Measurements from ENCODE around the gene LIM2. TPM values are rescaled to one million over a fixed set of nuclear protein-coding genes. Genes with fewer than 3 reads are reported as not detected.

LIM2 gene
- total and polyA plus RNA-seq, 2 of the 4 experiments (the other 2 are of a cell fraction), result not detected

GRCh38 chr19:51377422-51377821 is 10.4 kb downstream of the LIM2 start:
- H3K14ac ChIP-seq (replicated peaks; ENCODE audit: low read depth, low read length), result no peak overlapping the region
- dilution Hi-C loops (cut with HindIII; ENCODE audit: low sequenced_read_pairs, unreplicated experiment), result no loop called here
- H3K18ac ChIP-seq (ENCODE audit: low read depth, low read length), result no peak overlapping the region
- no peak overlapping the region for H2AK9ac ChIP-seq (replicated peaks; ENCODE audit: low read depth, low read length, poor library complexity)
- BruUV-seq (replicated peaks), result no TSS peak
- H3K9ac ChIP-seq (ENCODE audit: low read depth, low read length), result no peak overlapping the region
- DNase-seq, result no peak
- no peak overlapping the region for H3K56ac ChIP-seq (ENCODE audit: extremely low read depth, insufficient read depth, low read length)
- H3K79me1 ChIP-seq (ENCODE audit: low read depth in 1 of 2, low read length in 2 of 2), result no peaks in the 10 kb centered on the region
- in situ Hi-C loops (cut with MboI; ENCODE audit: low sequenced_read_pairs), result no loop called here
- H4K8ac ChIP-seq (ENCODE audit: low read depth in 2 of 2, low read length in 2 of 2), result no peak overlapping the region
- ChIA-PET CTCF (no interaction called here), POLR2A (ENCODE audit: unreplicated experiment) (no interaction called here)
- H3K4me3 ChIP-seq (ENCODE audit: insufficient read depth, low read depth, low read length), result no peak overlapping the region
- H3K27me3 ChIP-seq (ENCODE audit: control insufficient read depth, insufficient read depth, low read length), result peaks cover 2% of the 10 kb centered on the region; the same call in 1 of the 2 replicates
- no peaks in the 10 kb centered on the region for H3K4me1 ChIP-seq (ENCODE audit: control insufficient read depth, insufficient read depth, low read length)
- no peak overlapping the region for H2AFZ ChIP-seq (replicated peaks; ENCODE audit: low read length, poor library complexity)
- H4K5ac ChIP-seq (ENCODE audit: low read depth, low read length), result no peak overlapping the region
- H2BK120ac ChIP-seq (ENCODE audit: low read depth, low read length), result no peak overlapping the region
- H3K36me3 ChIP-seq (ENCODE audit: control insufficient read depth, insufficient read depth, low read length), result no peaks in the 10 kb centered on the region
- no peak overlapping the region for H2AK5ac ChIP-seq (ENCODE audit: low read depth, low read length)
- no peak overlapping the region for H2BK5ac ChIP-seq (ENCODE audit: low read depth, low read length, poor library complexity, severe bottlenecking)
- no peaks in the 10 kb centered on the region for H3K9me1 ChIP-seq (ENCODE audit: insufficient read depth, low read length)
- H3K9me3 ChIP-seq (ENCODE audit: control insufficient read depth, insufficient read depth, low read length), result no peaks in the 10 kb centered on the region
- no peak for ATAC-seq (ENCODE audit: low read depth)
- H4K91ac ChIP-seq (ENCODE audit: insufficient read depth, low read depth, low read length), result no peak overlapping the region
- no CpG with 5 or more reads among the region's 2 CpGs for WGBS, 2 experiments (ENCODE audit: extremely low coverage in 2 of 2, insufficient read length in 1 of 2)
- H2BK20ac ChIP-seq (ENCODE audit: low read depth, low read length), result no peak overlapping the region
- intact Hi-C loops (cut with micrococcal nuclease), result no loop called here
- no peaks in the 10 kb centered on the region for H4K20me1 ChIP-seq (ENCODE audit: insufficient read depth, low read length)
- H3K27ac ChIP-seq (ENCODE audit: insufficient read depth, low read length), result no peak overlapping the region
- TF ChIP-seq SMC3 (IDR thresholded peaks at IDR 0.05; ENCODE audit: low read depth, low read length) (no peak), RAD21 (IDR thresholded peaks at IDR 0.05; ENCODE audit: low read length) (no peak), ELK1 (IDR thresholded peaks at IDR 0.05; ENCODE audit: borderline replicate concordance, low read depth, low read length) (no peak), MXI1 (IDR thresholded peaks at IDR 0.05; ENCODE audit: borderline replicate concordance, low read depth, low read length) (no peak), RCOR1 (IDR thresholded peaks at IDR 0.05; ENCODE audit: insufficient replicate concordance, low read length) (no peak), CEBPB (IDR thresholded peaks at IDR 0.05; ENCODE audit: low read depth, low read length) (no peak), MAZ (IDR thresholded peaks at IDR 0.05; ENCODE audit: borderline replicate concordance, low read depth, low read length) (no peak), MAFK (IDR thresholded peaks at IDR 0.05; ENCODE audit: low read depth, low read length) (no peak), FOS (IDR thresholded peaks at IDR 0.05; ENCODE audit: low read depth, low read length) (no peak), RFX5 (IDR thresholded peaks at IDR 0.05; ENCODE audit: low read depth, low read length) (no peak), POLR2A (IDR thresholded peaks at IDR 0.05; ENCODE audit: low read depth, low read length) (no peak), BHLHE40 (IDR thresholded peaks at IDR 0.05; ENCODE audit: low read depth, low read length) (no peak), CHD1 (IDR thresholded peaks at IDR 0.05; ENCODE audit: low read depth, low read length) (no peak), NFE2L2 (IDR thresholded peaks at IDR 0.05; ENCODE audit: low read depth, low read length) (no peak)
- TF ChIP-seq, protein P1, sequence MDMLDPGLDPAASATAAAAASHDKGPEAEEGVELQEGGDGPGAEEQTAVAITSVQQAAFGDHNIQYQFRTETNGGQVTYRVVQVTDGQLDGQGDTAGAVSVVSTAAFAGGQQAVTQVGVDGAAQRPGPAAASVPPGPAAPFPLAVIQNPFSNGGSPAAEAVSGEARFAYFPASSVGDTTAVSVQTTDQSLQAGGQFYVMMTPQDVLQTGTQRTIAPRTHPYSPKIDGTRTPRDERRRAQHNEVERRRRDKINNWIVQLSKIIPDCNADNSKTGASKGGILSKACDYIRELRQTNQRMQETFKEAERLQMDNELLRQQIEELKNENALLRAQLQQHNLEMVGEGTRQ (IDR thresholded peaks at IDR 0.05; ENCODE audit: low read depth, low read length), result no peak
- TF ChIP-seq, protein P2, sequence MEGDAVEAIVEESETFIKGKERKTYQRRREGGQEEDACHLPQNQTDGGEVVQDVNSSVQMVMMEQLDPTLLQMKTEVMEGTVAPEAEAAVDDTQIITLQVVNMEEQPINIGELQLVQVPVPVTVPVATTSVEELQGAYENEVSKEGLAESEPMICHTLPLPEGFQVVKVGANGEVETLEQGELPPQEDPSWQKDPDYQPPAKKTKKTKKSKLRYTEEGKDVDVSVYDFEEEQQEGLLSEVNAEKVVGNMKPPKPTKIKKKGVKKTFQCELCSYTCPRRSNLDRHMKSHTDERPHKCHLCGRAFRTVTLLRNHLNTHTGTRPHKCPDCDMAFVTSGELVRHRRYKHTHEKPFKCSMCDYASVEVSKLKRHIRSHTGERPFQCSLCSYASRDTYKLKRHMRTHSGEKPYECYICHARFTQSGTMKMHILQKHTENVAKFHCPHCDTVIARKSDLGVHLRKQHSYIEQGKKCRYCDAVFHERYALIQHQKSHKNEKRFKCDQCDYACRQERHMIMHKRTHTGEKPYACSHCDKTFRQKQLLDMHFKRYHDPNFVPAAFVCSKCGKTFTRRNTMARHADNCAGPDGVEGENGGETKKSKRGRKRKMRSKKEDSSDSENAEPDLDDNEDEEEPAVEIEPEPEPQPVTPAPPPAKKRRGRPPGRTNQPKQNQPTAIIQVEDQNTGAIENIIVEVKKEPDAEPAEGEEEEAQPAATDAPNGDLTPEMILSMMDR (conservative IDR thresholded peaks at IDR 0.05; ENCODE audit: low read depth, low read length), result no peak
- H3K23ac ChIP-seq (ENCODE audit: low read depth, low read length), result no peak overlapping the region
- no peak overlapping the region for H2BK15ac ChIP-seq (ENCODE audit: low read depth, low read length)
- H3K4ac ChIP-seq (ENCODE audit: low read depth, low read length), result no peak overlapping the region
- H3K4me2 ChIP-seq (ENCODE audit: low read depth, low read length), result no peak overlapping the region

Data from IMR-90 (cell line).